Epithelial cell of esophagus (primary cell): Measurements from ENCODE around the gene NDUFV3.
"Not testable (repeated sequence)": the region's sequence is repeated elsewhere in the genome, so short reads cannot be mapped to it uniquely, and the experiment has no call there.

Source experiments
- DNase-seq: peaks from one replicate; pipeline ENCODE4 v3.0.0; 2010; ENCODE audit warnings: low read depth
- H3K4me3 ChIP-seq: 2 replicates; pipeline ENCODE4 v1.5.1; 2011; ENCODE audit warnings: mild to moderate bottlenecking, low read length, control low read depth
- CTCF ChIP-seq: IDR thresholded peaks from 2 replicates; pipeline ENCODE4 v1.5.1; 2011; ENCODE audit warnings: low read depth, mild to moderate bottlenecking, low read length, control low read depth, inconsistent platforms; ENCODE audit not compliant: insufficient read depth; ENCODE audit errors: missing control alignments

The NDUFV3 gene

GRCh38 chr21:42863504-42863870 lies 29.6 kb upstream of the NDUFV3 start:
- no peak for TF ChIP-seq CTCF
- H3K4me3 ChIP-seq: no peak overlapping the region
- DNase-seq: no peak

GRCh38 chr21:42864286-42864685 lies 28.8 kb upstream of the NDUFV3 start:
- TF ChIP-seq CTCF: no peak
- no peak for DNase-seq
- H3K4me3 ChIP-seq: no peak overlapping the region

- DNase-seq: no peak
- TF ChIP-seq CTCF: no peak
- H3K4me3 ChIP-seq: no peak overlapping the region
Observed at GRCh38 chr21:42864815-42865775, 28.0 kb upstream of the NDUFV3 start.

DNA sequence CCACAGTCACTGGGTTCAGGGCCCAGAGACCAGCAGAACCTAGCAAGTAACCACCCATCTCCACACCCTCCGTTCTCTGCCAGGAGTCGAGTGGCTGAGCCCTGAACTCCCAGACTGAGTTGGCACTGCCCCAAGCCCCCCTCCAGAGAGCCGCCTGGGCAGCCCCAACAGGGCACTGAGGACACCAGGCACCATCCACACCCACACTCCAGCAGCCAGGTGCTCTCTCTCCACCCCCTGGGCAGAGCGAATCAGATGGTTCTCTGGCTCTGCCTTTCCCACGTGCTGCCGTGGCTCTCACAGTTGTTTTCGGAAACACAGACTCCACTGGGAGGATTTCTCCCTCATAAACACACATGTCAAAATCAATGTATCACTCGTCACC lies 27.3 kb upstream of the NDUFV3 start:
- TF ChIP-seq CTCF: no peak

DNA sequence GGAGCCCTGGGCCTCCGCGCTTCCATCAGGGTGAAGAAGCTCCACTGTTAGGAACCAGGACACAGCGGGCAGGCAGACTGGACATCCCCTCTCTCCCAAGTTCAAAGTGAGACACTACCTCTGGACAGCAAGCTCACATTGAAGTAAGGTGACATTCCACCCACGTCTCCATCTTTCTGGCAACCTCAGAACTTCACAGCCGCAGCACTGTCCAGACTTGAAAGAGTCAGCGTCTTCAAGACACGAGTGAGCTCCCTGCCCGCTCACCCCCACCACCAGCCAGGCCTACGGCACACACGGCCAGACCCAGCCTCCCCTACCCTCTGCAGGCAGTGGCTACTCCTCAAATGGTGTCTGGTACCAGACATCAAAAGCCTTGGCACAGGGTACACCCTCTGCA lies 24.9 kb upstream of the NDUFV3 start:
- no peak for TF ChIP-seq CTCF

More for the DNA sequence above, 27.3 kb upstream of the NDUFV3 start:
- DNase-seq: no peak
- H3K4me3 ChIP-seq: no peak overlapping the region

DNA sequence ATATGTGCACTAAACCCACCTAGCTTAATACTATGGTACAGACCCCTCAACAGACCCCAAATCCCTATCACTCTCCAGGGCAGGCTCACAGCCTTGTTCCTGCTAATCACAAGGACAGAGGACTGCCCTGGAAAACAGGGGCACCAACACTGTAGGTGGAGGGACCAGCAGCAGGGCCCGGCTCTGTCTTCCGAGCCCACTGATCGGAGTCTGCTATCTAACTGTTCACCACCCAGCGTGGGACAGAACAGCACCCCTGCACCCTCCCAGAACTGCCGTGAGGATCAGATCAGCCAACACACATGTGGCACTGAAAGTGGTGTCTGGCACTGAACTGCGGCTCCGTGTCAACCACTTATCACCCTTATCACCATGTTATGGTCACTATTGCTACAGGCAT lies 20.0 kb upstream of the NDUFV3 start:
- no peak for TF ChIP-seq CTCF
- no peak for DNase-seq
- no peak overlapping the region for H3K4me3 ChIP-seq

More for the DNA sequence above, 24.9 kb upstream of the NDUFV3 start:
- no peak for DNase-seq
- H3K4me3 ChIP-seq: no peak overlapping the region

- not testable (repeated sequence) for H3K4me3 ChIP-seq, DNase-seq
Observed at GRCh38 chr21:42875811-42876210, 17.3 kb upstream of the NDUFV3 start.
